ENCODE measurements around the gene LPA.
"Not testable (repeated sequence)": the region's sequence is repeated elsewhere in the genome, so short reads cannot be mapped to it uniquely, and the experiment has no call there.

GRCh38 chr6:160595297-160595696, 68.8 kb downstream of the LPA start:
- not testable (repeated sequence) for TF ChIP-seq CTCF, POLR2AphosphoS5, POLR2A (IDR thresholded peaks at IDR 0.05)
